Mucosa of rectum (tissue), 2 donors: Measurements from ENCODE around the gene RBM4B.

Experiments
- H3K27ac ChIP-seq, 2 donors: one replicate each; pipeline ENCODE4 v1.7.0; 2013; ENCODE audit warnings: inconsistent platforms in 2 of 2, low read depth in 2 of 2, low read length in 2 of 2
- H3K27me3 ChIP-seq, 2 donors: one replicate each; pipeline ENCODE4 v1.7.0; 2013; ENCODE audit warnings: low read length in 2 of 2; ENCODE audit not compliant: control insufficient read depth in 2 of 2, insufficient read depth in 2 of 2
- H3K36me3 ChIP-seq, 2 donors: one replicate each; pipeline ENCODE4 v1.7.0; 2013; ENCODE audit warnings: low read length in 2 of 2; ENCODE audit not compliant: control insufficient read depth in 2 of 2, insufficient read depth in 2 of 2
- H3K4me1 ChIP-seq, 2 donors: one replicate each; pipeline ENCODE4 v1.7.0; 2013; ENCODE audit warnings: low read length in 2 of 2, mild to moderate bottlenecking in 1 of 2; ENCODE audit not compliant: control insufficient read depth in 2 of 2, insufficient read depth in 2 of 2
- H3K4me3 ChIP-seq, 2 donors: one replicate each; pipeline ENCODE4 v1.7.0; 2013; ENCODE audit warnings: low read length in 2 of 2
- H3K9ac ChIP-seq, 2 donors: one replicate each; pipeline ENCODE4 v1.7.0; 2013; ENCODE audit warnings: low read length in 2 of 2, low read depth in 1 of 2, mild to moderate bottlenecking in 1 of 2
- H3K9me3 ChIP-seq, 2 donors: one replicate each; pipeline ENCODE4 v1.7.0; 2013; ENCODE audit warnings: low read length in 2 of 2; ENCODE audit not compliant: control insufficient read depth in 2 of 2
- donor health status: healthy.
- donor health status: Normal muscosa, but diverticular disease.

Gene RBM4B

GRCh38 chr11:66616379-66617154 is 61.1 kb downstream of the RBM4B start, which contains the start of gene RBM14:
TSS of gene RBM14 (plus strand) at chr11:66616630. CDS start at chr11:66616721, 91 bp downstream.
- Histone ChIP-seq H3K4me3 (peak within 1 kb of the TSS; percentile 84 to 98), H3K27me3 (no peaks in the 10 kb centered on the region), H3K4me1 (peaks cover 19 to 21% of the 10 kb centered on the region in 2 donors), H3K9me3 (no peaks in the 10 kb centered on the region), H3K27ac (peak within 1 kb of the TSS; percentile 98 to 99), H3K9ac (peak within 1 kb of the TSS; percentile 87 to 100), H3K36me3 (peaks cover 0 to 2% of the 10 kb centered on the region in 2 donors)
